ENCODE data around the gene TNF.

GRCh38 chr6:31525932-31526591, 49.3 kb upstream of the TNF start:
- TF ChIP-seq CTCF (IDR thresholded peaks at IDR 0.05) = no peak
- no peak for TF ChIP-seq POLR2A (IDR thresholded peaks at IDR 0.05)
- TF ChIP-seq POLR2AphosphoS5 (IDR thresholded peaks at IDR 0.05) = no peak
